Retinal pigment epithelial cell (primary cell): ENCODE results near the gene CA9.

Source experiments
- DNase-seq: peaks from one replicate; pipeline ENCODE4 v3.0.0-alpha.2; 2010; ENCODE audit warnings: low read depth
- H3K4me3 ChIP-seq: 2 replicates; pipeline ENCODE4 v1.5.1; 2011; ENCODE audit warnings: mild to moderate bottlenecking, low read length, control low read depth, moderate library complexity
- TF ChIP-seq, protein P1 (sequence below): conservative IDR thresholded peaks from 2 replicates; pipeline ENCODE4 v1.5.1; 2011; ENCODE audit warnings: low read depth, low read length, control low read depth, inconsistent platforms

The CA9 gene

GRCh38 chr9:35723908-35724307 lies 50.2 kb downstream of the CA9 start:
- no peak overlapping the region for H3K4me3 ChIP-seq
- DNase-seq, result no peak
- TF ChIP-seq, protein P1, sequence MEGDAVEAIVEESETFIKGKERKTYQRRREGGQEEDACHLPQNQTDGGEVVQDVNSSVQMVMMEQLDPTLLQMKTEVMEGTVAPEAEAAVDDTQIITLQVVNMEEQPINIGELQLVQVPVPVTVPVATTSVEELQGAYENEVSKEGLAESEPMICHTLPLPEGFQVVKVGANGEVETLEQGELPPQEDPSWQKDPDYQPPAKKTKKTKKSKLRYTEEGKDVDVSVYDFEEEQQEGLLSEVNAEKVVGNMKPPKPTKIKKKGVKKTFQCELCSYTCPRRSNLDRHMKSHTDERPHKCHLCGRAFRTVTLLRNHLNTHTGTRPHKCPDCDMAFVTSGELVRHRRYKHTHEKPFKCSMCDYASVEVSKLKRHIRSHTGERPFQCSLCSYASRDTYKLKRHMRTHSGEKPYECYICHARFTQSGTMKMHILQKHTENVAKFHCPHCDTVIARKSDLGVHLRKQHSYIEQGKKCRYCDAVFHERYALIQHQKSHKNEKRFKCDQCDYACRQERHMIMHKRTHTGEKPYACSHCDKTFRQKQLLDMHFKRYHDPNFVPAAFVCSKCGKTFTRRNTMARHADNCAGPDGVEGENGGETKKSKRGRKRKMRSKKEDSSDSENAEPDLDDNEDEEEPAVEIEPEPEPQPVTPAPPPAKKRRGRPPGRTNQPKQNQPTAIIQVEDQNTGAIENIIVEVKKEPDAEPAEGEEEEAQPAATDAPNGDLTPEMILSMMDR, result no peak

DNA sequence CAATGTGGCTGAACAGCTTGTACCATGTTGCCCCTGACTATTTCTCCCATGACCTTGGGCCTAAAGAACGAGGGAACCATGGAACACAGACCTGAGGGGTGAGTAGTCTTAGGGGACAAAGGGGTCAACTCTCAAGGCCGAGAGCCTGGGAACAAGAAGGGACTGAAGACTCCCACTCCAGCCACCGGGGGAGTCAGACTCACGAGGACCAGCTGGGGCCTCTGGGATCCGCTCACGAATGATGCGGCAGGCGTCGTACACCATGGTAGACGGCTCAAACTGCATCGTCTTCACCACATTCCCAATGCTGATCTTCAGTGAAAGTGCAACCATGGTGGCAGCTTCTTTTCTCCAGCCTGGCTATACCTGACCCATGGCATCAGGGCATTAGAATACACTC lies 51.6 kb downstream of the CA9 start:
- DNase-seq, result no peak
- TF ChIP-seq, protein P1, result no peak
- H3K4me3 ChIP-seq, result no peak overlapping the region

DNA sequence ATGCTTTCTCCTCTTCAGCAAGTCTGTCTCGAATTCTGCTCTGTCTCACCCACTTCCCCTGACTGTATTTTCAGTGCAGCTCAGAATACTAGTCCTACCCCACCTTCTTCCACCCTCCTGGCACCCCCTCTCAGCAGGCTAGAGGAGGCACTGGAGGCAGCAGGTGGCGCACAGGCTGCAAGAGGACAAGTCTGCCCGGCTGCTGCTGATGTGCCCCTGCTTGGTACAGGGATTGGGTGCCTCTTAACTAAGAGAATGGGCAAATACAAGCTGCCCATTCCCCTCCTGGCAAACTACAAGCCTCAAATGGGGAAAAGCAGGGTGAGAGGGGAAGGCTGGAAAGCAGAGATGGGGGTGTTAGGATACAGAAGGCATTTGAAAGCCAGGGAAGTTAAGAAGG lies 53.2 kb downstream of the CA9 start:
- no peak overlapping the region for H3K4me3 ChIP-seq
- peak; percentile 37 for DNase-seq
- TF ChIP-seq, protein P1, result peak; percentile 53

GRCh38 chr9:35727676-35728040 lies 53.9 kb downstream of the CA9 start:
- TF ChIP-seq, protein P1, result no peak
- DNase-seq, result no peak
- H3K4me3 ChIP-seq, result peak overlapping the region; percentile 33

DNA sequence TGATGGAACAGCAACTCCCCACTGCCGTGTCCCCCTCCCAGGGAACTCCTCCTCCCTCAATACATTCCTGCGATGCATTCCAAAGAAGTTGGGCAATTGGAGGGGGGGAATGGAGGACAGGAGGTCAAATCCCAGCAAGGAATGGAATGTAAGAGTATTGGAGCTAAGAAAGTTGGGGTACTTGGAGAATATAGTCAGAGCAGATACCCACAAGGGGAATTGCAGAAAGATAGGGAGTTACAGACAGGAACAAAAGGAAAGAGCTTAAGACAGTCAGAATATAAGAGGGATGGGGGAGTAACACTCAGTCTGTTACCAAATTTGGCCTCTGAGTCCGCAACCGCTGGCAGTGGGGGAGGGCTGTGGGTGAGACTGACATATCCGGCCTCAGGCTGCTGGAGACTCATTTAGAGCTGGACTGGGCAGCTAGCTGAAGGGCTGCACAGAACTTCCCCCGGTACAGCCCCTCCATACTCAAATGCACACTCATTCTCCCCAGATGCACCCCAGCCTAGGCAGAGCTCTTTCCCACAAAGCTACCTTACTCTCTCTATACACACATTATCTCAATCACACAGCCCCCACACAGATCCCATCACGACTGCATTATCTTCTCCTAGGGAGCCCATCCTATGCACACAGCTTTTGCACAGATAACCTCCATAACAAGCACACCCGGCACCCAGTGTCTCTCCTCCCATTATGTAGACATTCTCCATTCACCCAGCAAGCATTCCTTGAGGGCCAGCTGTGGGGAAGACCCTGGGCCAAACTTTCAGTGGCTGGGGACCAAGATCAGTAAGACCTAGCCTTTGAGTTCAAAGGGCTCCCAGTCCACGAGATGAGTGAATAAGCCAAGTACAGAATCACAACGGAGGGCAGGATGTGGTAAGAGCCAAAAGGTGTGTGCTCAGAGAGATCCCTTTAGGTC lies 54.6 kb downstream of the CA9 start:
- H3K4me3 ChIP-seq, result peak overlapping the region; percentile 33
- peak; percentile 37 for DNase-seq
- TF ChIP-seq, protein P1, result no peak

GRCh38 chr9:35729101-35729500 lies 55.4 kb downstream of the CA9 start:
- no peak for DNase-seq
- TF ChIP-seq, protein P1, result no peak
- peak overlapping the region; percentile 68 for H3K4me3 ChIP-seq
